Measurements from ENCODE around the gene SLC44A5.

The SLC44A5 gene

GRCh38 chr1:75170981-75171380 lies 439.9 kb downstream of the SLC44A5 start:
- DNase-seq = no peak

- DNase-seq = no peak
These were observed 440.9 kb downstream of the SLC44A5 start for GRCh38 chr1:75170011-75170410.

DNA sequence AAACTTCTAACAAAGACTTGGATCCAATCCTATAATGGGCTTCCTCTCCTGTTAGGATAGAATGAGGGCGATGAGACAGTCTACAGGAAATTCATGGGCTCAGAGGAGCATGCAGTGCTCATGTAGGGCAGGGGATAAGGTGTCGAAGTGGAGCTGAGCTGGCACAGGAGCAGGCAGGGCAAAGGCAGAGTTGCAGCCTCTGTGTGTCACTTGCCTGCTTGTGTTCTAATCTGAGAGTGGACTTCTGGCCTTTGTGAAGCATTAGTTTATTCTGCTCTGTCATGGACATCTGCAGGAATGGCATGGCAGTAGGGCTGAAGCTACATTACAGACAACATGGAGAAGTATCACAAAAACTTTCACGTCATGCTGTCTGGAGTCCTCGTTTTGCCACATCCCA lies 444.1 kb downstream of the SLC44A5 start:
- no peak for DNase-seq

DNA sequence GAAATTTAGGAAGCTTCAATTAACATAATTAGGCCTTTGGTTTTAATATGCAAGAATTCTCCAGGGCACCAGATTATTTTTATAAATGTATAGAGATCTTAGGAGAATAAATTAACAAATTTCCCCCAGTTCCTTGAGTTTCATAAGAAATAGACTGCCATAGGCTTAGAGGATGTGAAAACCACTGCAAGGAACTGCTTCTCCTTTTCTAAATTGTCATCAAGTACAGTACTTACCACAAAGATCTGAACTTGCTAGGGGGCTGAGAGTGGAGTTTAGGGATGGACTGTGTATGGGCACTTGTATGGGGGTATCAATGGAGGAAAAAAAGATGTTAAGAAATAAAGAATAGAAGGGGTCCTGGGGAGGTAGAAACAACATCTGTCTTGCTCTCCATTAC lies 445.6 kb downstream of the SLC44A5 start:
- DNase-seq = no peak

GRCh38 chr1:75159154-75159553 lies 451.8 kb downstream of the SLC44A5 start:
- DNase-seq = no peak
